ENCODE measurements around the gene LOXHD1.

Gene LOXHD1

DNA sequence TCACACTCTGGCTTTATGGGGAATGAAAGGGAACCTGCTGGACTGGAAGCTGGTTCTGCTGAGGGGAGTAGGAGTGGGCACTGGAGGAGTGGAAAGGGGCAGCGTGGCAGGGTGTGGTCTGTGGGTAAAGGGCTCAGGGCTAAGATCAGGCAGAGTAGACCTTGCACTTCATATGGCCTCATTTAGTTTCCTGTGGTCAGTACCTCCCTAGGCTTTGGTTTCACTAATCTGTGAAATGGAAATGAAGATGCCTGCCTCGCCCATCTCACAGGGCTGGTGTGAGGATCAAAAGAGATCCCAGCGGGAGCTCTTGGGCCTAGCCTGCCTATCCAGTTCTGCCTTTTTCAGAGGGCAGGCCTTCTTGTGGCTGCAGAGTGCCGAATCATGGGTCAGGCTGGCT, 208.7 kb downstream of the LOXHD1 start (continued):
- TF ChIP-seq ZNF510 (tag by site-specific recombination; IDR thresholded peaks at IDR 0.05; ENCODE audit: insufficient replicate concordance) (no peak), ZNF837 (tag by site-specific recombination; IDR thresholded peaks at IDR 0.05) (no peak), KLF10 (tag by site-specific recombination; IDR thresholded peaks at IDR 0.05) (no peak), ZNF558 (tag by site-specific recombination; IDR thresholded peaks at IDR 0.05) (no peak), ZBTB26 (tag by site-specific recombination; optimal IDR thresholded peaks at IDR 0.05) (no peak), SP3 (tag by site-specific recombination; IDR thresholded peaks at IDR 0.05) (no peak), ZNF404 (tag by site-specific recombination; IDR thresholded peaks at IDR 0.05) (no peak), ZNF621 (tag by site-specific recombination; IDR thresholded peaks at IDR 0.05) (no peak), INSM2 (tag by site-specific recombination; IDR thresholded peaks at IDR 0.05) (no peak)
- TF ChIP-seq, protein P1, sequence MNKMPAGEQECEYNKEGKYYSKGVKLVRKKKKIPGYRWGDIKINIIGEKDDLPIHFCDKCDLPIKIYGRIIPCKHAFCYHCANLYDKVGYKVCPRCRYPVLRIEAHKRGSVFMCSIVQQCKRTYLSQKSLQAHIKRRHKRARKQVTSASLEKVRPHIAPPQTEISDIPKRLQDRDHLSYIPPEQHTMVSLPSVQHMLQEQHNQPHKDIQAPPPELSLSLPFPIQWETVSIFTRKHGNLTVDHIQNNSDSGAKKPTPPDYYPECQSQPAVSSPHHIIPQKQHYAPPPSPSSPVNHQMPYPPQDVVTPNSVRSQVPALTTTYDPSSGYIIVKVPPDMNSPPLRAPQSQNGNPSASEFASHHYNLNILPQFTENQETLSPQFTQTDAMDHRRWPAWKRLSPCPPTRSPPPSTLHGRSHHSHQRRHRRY (tag by site-specific recombination; IDR thresholded peaks at IDR 0.05), result no peak
- TF ChIP-seq, protein P2, sequence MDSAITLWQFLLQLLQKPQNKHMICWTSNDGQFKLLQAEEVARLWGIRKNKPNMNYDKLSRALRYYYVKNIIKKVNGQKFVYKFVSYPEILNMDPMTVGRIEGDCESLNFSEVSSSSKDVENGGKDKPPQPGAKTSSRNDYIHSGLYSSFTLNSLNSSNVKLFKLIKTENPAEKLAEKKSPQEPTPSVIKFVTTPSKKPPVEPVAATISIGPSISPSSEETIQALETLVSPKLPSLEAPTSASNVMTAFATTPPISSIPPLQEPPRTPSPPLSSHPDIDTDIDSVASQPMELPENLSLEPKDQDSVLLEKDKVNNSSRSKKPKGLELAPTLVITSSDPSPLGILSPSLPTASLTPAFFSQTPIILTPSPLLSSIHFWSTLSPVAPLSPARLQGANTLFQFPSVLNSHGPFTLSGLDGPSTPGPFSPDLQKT (IDR thresholded peaks at IDR 0.05; ENCODE audit: borderline replicate concordance, low read depth, low read length), result no peak

DNA sequence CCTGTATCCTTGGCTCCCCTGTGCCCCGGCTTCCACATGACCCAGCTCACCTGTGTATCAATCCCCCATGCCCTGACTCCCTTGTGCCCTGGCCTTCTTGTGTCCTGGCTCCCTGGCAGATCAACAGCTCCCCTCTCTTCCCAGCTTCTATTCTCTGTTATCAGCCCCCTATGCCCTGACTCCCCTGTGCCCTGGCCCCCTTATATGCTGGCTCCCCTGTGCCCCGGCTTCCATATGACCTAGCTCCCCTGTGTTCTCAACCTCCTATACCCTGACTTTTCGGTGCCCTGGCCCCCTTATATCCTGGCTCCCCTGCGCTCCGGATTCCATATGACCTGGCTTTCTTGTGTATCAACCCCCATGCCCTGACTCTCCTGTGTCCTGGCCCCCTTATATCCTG, 209.2 kb downstream of the LOXHD1 start:
- ChIA-PET POLR2A (no interaction called here), CTCF (no interaction called here)
- Histone ChIP-seq H3K4me3 (ENCODE audit: low read depth, low read length) (no peak overlapping the region), H3K9me3 (ENCODE audit: control insufficient read depth, insufficient read depth, low read depth, low read length) (no peaks in the 10 kb centered on the region), H3K36me3 (ENCODE audit: control insufficient read depth in 2 of 2, insufficient read depth in 1 of 2, low read length in 2 of 2) (no peaks in the 10 kb centered on the region; a peak in 1 of 3 replicates), H3K4me1 (ENCODE audit: control insufficient read depth, insufficient read depth, low read length) (no peaks in the 10 kb centered on the region), H3K27ac (ENCODE audit: extremely low read depth, low read depth, low read length) (no peak overlapping the region)
- TF ChIP-seq ZNF302 (tag by site-specific recombination; IDR thresholded peaks at IDR 0.05; ENCODE audit: low read depth), result no peak
- TF ChIP-seq ZNF585B (tag by site-specific recombination; IDR thresholded peaks at IDR 0.05), result no peak
- no peak for TF ChIP-seq ZNF114 (tag by site-specific recombination; IDR thresholded peaks at IDR 0.05)
- TF ChIP-seq ZNF223 (tag by site-specific recombination; IDR thresholded peaks at IDR 0.05), result no peak
- TF ChIP-seq ZNF76 (tag by site-specific recombination; IDR thresholded peaks at IDR 0.05; ENCODE audit: borderline replicate concordance, low read depth), result no peak
- no peak for TF ChIP-seq ZNF639 (tag by site-specific recombination; IDR thresholded peaks at IDR 0.05)
- TF ChIP-seq ZNF677 (tag by site-specific recombination; IDR thresholded peaks at IDR 0.05), result no peak
- TF ChIP-seq PRDM2 (tag by site-specific recombination; IDR thresholded peaks at IDR 0.05; ENCODE audit: borderline replicate concordance), result no peak
- TF ChIP-seq ZNF514 (tag by site-specific recombination; IDR thresholded peaks at IDR 0.05), result no peak
- TF ChIP-seq, protein P3, sequence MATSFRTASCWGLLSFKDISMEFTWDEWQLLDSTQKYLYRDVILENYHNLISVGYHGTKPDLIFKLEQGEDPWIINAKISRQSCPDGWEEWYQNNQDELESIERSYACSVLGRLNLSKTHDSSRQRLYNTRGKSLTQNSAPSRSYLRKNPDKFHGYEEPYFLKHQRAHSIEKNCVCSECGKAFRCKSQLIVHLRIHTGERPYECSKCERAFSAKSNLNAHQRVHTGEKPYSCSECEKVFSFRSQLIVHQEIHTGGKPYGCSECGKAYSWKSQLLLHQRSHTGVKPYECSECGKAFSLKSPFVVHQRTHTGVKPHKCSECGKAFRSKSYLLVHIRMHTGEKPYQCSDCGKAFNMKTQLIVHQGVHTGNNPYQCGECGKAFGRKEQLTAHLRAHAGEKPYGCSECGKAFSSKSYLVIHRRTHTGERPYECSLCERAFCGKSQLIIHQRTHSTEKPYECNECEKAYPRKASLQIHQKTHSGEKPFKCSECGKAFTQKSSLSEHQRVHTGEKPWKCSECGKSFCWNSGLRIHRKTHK (tag by site-specific recombination; IDR thresholded peaks at IDR 0.05), result no peak

All from HEK293 (cell line).